ENCODE data around the gene NR2C2. TPM values are rescaled to one million over a fixed set of nuclear protein-coding genes. Genes with fewer than 3 reads are reported as not detected.

The NR2C2 gene
- total and polyA plus RNA-seq, 9 of the 15 experiments (the other 6 are each of a cell fraction or from before 2014, with no cell fraction given) = 6.1 to 33.0 (median 14.6) TPM

GRCh38 chr3:15011174-15011573 is 63.8 kb downstream of the NR2C2 start:
- WGBS (ENCODE audit: insufficient coverage, low coverage, missing lambda C conversion rate) = 69% methylated on average over 5 of the region's 5 CpGs
- H2AFZ ChIP-seq (ENCODE audit: low read depth, low read length) = no peak overlapping the region
- no peak overlapping the region for H3K9ac ChIP-seq (ENCODE audit: insufficient read depth in 1 of 2, low read depth in 2 of 2, low read length in 2 of 2)
- no peaks in the 10 kb centered on the region for H3K9me1 ChIP-seq (ENCODE audit: control insufficient read depth, insufficient read depth, low read length)
- in situ Hi-C loops (cut with MboI) (no loop called here), intact Hi-C loops (cut with micrococcal nuclease) (no loop called here)
- peaks cover 0 to 15% of the 10 kb centered on the region in 2 experiments; a peak in 4 of 5 replicates for H3K4me1 ChIP-seq (replicated peaks in 1 of 2; ENCODE audit: control insufficient read depth in 2 of 2, insufficient read depth in 2 of 2, low read length in 2 of 2)
- no peak overlapping the region for H3K4me2 ChIP-seq (ENCODE audit: insufficient read depth, low read length)
- ATAC-seq = peak; percentile 70
- BruUV-seq (replicated peaks) = no TSS peak
- no peaks in the 10 kb centered on the region for H4K20me1 ChIP-seq (replicated peaks; ENCODE audit: control insufficient read depth, insufficient read depth, low read length)
- POLR2A ChIA-PET = interaction anchor here (1.8 kb wide), 1 partner anchor 13 kb away, joined by 8 read pairs; no protein-coding TSS in a partner anchor
- H3K9me3 ChIP-seq (replicated peaks; ENCODE audit: control insufficient read depth, insufficient read depth, low read depth, low read length) = no peaks in the 10 kb centered on the region
- DNase-seq (ENCODE audit: extremely low read depth in 1 of 4, low spot score in 3 of 4) = peak in 2 of 4 experiments; percentile 35 to 45
- H3K79me2 ChIP-seq (ENCODE audit: control insufficient read depth, insufficient read depth, low read length) = no peaks in the 10 kb centered on the region
- CTCF ChIA-PET (ENCODE audit: low intra/inter-chr PET ratio) = no interaction called here
- peak overlapping the region; percentile 36; the same call in 1 of the 3 replicates for H3K27ac ChIP-seq (ENCODE audit: extremely low read depth, low read depth, low read length)
- H3K4me3 ChIP-seq = no peak overlapping the region
- peaks cover 47% of the 10 kb centered on the region for H3K36me3 ChIP-seq (ENCODE audit: control insufficient read depth, insufficient read depth, low read length)
- FAIRE-seq = peak; percentile 67
- no peaks in the 10 kb centered on the region for H3K27me3 ChIP-seq (ENCODE audit: control insufficient read depth in 2 of 2, insufficient read depth in 2 of 2, low read length in 2 of 2)
- TF ChIP-seq ZNF639 (CRISPR knock-in tag; conservative IDR thresholded peaks at IDR 0.05 in 1 of 2, IDR thresholded peaks at IDR 0.05 in 1 of 2) (peak in 1 of 2 experiments; percentile 51; a peak in 1 of 4 replicates), ELF2 (CRISPR knock-in tag; IDR thresholded peaks at IDR 0.05) (no peak), ZBTB11 (CRISPR knock-in tag; IDR thresholded peaks at IDR 0.05) (no peak), MECOM (CRISPR knock-in tag; IDR thresholded peaks at IDR 0.05) (0 out of 2 replicates have a peak, but pooled peaks have one; percentile 23), BHLHE40 (IDR thresholded peaks at IDR 0.05; ENCODE audit: low read length) (0 out of 2 replicates have a peak, but pooled peaks have one; percentile 22), POLR2AphosphoS5 (IDR thresholded peaks at IDR 0.05; ENCODE audit: control insufficient read depth, insufficient read depth, low read depth, low read length) (peak; percentile 51; the same call in 1 of the 2 replicates), TCF3 (CRISPR knock-in tag; IDR thresholded peaks at IDR 0.05) (peak; percentile 60)
